DOHH2 (cell line): ENCODE measurements around the gene GIMAP1.

Experiments
- EZH2phosphoT487 ChIP-seq: fragments of 200-600 bp; sonication (generic); IDR thresholded peaks from 2 replicates; pipeline ENCODE4 v1.6.1; 2017; ENCODE audit warnings: borderline replicate concordance, mild to moderate bottlenecking, antibody characterized with exemption, low read length, moderate library complexity, mixed read lengths
- TF ChIP-seq, protein P1 (sequence below): fragments of 200-600 bp; sonication (generic); IDR thresholded peaks from one replicate; pipeline ENCODE4 v1.5.1; 2014; ENCODE audit warnings: antibody characterized with exemption, mild to moderate bottlenecking, low read depth, low read length; ENCODE audit not compliant: poor library complexity, severe bottlenecking

DNA sequence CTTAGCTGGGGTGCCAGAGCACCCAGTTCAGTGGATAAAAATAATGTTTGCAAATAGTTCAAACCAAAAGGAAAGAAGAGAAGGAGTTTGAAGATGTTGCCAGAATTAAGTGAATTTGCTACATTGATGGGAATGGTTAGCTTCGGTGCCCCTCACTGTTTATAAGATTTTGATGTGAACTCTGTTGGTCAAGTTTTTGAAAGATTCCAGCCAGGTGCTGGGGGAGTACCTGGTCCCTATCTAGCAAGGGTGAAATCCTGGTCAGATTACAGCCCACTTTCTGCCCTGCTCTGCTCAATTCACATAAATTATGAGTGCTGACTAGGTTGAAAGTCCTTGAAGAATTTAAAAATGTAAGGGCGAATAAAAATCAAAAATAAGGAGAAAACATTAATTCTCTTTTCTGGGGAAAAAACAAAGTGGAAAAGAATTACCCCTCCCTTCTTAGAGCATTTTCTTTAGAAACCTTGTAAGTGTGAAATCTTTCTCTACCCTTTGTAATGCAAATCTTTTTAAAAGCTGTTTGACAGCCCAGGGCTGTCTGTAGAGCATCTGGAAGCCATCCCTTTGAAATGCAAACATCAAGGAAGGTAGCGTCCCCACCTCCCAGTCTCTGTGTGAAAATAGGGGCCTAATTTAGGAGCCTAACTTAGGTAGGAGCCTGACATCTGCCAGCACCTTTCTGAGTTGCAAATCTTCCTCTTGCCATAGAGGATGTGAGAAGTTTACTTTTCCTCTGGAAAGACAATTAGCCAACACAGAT lies 19.4 kb downstream of the GIMAP1 start:
- TF ChIP-seq, protein P1, sequence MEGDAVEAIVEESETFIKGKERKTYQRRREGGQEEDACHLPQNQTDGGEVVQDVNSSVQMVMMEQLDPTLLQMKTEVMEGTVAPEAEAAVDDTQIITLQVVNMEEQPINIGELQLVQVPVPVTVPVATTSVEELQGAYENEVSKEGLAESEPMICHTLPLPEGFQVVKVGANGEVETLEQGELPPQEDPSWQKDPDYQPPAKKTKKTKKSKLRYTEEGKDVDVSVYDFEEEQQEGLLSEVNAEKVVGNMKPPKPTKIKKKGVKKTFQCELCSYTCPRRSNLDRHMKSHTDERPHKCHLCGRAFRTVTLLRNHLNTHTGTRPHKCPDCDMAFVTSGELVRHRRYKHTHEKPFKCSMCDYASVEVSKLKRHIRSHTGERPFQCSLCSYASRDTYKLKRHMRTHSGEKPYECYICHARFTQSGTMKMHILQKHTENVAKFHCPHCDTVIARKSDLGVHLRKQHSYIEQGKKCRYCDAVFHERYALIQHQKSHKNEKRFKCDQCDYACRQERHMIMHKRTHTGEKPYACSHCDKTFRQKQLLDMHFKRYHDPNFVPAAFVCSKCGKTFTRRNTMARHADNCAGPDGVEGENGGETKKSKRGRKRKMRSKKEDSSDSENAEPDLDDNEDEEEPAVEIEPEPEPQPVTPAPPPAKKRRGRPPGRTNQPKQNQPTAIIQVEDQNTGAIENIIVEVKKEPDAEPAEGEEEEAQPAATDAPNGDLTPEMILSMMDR, result no peak
- TF ChIP-seq EZH2phosphoT487, result no peak
